ENCODE measurements around the gene SDK2. TPM values are rescaled to one million over a fixed set of nuclear protein-coding genes. Genes with fewer than 3 reads are reported as not detected.

Gene SDK2
- polyA plus RNA-seq, 1 experiment, result 0.04 TPM

DNA sequence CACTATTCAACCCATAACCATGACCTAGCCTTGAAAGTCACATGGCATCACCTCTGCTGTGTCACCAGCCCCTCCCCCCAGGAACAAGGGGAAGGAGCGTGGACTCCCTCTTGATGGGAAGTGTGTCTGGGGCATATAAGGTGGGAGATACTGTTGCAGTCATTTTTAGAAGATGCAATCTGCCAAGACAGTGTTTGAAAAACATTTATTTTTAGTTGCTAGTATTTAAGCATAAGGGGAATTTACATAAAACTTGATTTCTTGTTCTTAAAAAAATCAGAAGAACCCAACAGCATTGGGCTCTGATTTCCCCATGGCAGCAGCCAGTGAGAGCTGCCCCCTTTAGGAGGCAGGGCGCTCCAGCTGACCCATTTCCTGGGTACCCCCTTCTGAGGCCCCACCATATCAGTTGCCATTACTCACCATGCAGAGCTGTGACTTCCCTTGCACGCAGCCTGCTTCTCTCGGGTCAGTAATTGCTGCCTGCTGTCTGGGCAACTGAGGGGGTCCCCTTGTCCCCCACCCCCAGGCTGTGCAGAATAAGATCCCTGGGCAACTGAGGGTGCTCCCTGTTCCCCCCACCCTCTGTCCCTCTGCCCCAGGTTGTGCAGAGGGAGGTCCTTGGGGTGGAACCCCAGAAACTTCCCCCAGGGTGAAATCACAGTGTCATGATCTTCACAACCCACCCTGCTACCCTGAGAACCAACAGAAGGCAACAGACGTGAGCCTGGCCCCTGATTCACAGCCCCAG lies 320.7 kb downstream of the SDK2 start:
- DNase-seq (ENCODE audit: low read depth), result no peak
- ChIA-PET CTCF (interaction anchor here (2.5 kb wide), 1 partner anchor 12 kb away, joined by 9 read pairs; the partner anchor contains the start of gene CDC42EP4), POLR2A (no interaction called here)
- no peaks in the 10 kb centered on the region for H3K27me3 ChIP-seq (ENCODE audit: control insufficient read depth, insufficient read depth, low read length)
- no peak overlapping the region for H3K4me3 ChIP-seq (ENCODE audit: low read depth, low read length)
- H3K36me3 ChIP-seq (ENCODE audit: control insufficient read depth, insufficient read depth, low read length), result no peaks in the 10 kb centered on the region
- TF ChIP-seq, protein P1, sequence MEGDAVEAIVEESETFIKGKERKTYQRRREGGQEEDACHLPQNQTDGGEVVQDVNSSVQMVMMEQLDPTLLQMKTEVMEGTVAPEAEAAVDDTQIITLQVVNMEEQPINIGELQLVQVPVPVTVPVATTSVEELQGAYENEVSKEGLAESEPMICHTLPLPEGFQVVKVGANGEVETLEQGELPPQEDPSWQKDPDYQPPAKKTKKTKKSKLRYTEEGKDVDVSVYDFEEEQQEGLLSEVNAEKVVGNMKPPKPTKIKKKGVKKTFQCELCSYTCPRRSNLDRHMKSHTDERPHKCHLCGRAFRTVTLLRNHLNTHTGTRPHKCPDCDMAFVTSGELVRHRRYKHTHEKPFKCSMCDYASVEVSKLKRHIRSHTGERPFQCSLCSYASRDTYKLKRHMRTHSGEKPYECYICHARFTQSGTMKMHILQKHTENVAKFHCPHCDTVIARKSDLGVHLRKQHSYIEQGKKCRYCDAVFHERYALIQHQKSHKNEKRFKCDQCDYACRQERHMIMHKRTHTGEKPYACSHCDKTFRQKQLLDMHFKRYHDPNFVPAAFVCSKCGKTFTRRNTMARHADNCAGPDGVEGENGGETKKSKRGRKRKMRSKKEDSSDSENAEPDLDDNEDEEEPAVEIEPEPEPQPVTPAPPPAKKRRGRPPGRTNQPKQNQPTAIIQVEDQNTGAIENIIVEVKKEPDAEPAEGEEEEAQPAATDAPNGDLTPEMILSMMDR (IDR thresholded peaks at IDR 0.05; ENCODE audit: insufficient read depth, low read depth, low read length), result 0 out of 2 replicates have a peak, but pooled peaks have one; percentile 15

GRCh38 chr17:73320601-73321264 lies 323.5 kb downstream of the SDK2 start:
- ChIA-PET POLR2A (no interaction called here), CTCF (interaction anchor here (0.5 to 0.9 kb wide), 2 partner anchors 37 to 51 kb away, joined by 3 read pairs; no protein-coding TSS in a partner anchor)
- Histone ChIP-seq H3K36me3 (ENCODE audit: control insufficient read depth, insufficient read depth, low read length) (no peaks in the 10 kb centered on the region), H3K27me3 (ENCODE audit: control insufficient read depth, insufficient read depth, low read length) (no peaks in the 10 kb centered on the region), H3K4me3 (ENCODE audit: low read depth, low read length) (no peak overlapping the region)
- no peak for DNase-seq (ENCODE audit: low read depth)
- TF ChIP-seq, protein P1 (IDR thresholded peaks at IDR 0.05; ENCODE audit: insufficient read depth, low read depth, low read length), result no peak

DNA sequence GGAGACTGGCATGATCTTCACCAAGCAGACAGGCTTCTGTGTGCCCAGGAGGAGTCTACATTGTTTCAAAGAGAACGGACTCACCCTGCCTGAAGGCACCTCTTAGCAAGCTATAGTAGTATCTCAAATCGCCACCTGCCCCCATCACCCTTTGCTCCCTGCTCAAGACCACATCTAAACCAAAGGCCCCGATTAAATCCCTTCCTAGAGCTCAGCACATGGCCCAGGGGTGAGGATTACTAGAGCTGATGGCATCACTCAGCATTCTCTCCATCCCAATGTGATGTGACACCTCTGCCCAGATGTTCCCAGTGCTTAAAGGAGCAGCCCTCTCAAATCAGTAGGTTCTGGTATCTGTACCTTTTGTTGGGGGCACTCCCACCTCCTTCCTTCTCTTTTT lies 324.5 kb downstream of the SDK2 start:
- CTCF ChIA-PET, result interaction anchor here (0.6 to 0.8 kb wide), 2 partner anchors 10 to 297 kb away, joined by 3 to 4 read pairs; no protein-coding TSS in a partner anchor
- no peak overlapping the region for H3K4me3 ChIP-seq (ENCODE audit: low read depth, low read length)
- no peaks in the 10 kb centered on the region for H3K36me3 ChIP-seq (ENCODE audit: control insufficient read depth, insufficient read depth, low read length)
- TF ChIP-seq, protein P1 (IDR thresholded peaks at IDR 0.05; ENCODE audit: insufficient read depth, low read depth, low read length), result no peak
- POLR2A ChIA-PET, result no interaction called here
- no peak for DNase-seq (ENCODE audit: low read depth)
- H3K27me3 ChIP-seq (ENCODE audit: control insufficient read depth, insufficient read depth, low read length), result no peaks in the 10 kb centered on the region

GRCh38 chr17:73318836-73319235 lies 325.4 kb downstream of the SDK2 start:
- no peaks in the 10 kb centered on the region for H3K36me3 ChIP-seq (ENCODE audit: control insufficient read depth, insufficient read depth, low read length)
- DNase-seq (ENCODE audit: low read depth), result no peak
- CTCF ChIA-PET, result interaction anchor here (1.2 kb wide), 1 partner anchor 52 kb away, joined by 3 read pairs; no protein-coding TSS in a partner anchor
- POLR2A ChIA-PET, result no interaction called here
- TF ChIP-seq, protein P1 (IDR thresholded peaks at IDR 0.05; ENCODE audit: insufficient read depth, low read depth, low read length), result no peak
- H3K27me3 ChIP-seq (ENCODE audit: control insufficient read depth, insufficient read depth, low read length), result no peaks in the 10 kb centered on the region
- no peak overlapping the region for H3K4me3 ChIP-seq (ENCODE audit: low read depth, low read length)

GRCh38 chr17:73318427-73318813 lies 325.8 kb downstream of the SDK2 start:
- no peaks in the 10 kb centered on the region for H3K36me3 ChIP-seq (ENCODE audit: control insufficient read depth, insufficient read depth, low read length)
- no peaks in the 10 kb centered on the region for H3K27me3 ChIP-seq (ENCODE audit: control insufficient read depth, insufficient read depth, low read length)
- no peak for DNase-seq (ENCODE audit: low read depth)
- no peak overlapping the region for H3K4me3 ChIP-seq (ENCODE audit: low read depth, low read length)
- ChIA-PET POLR2A (no interaction called here), CTCF (interaction anchor here (1.2 to 1.4 kb wide), 2 partner anchors 51 to 52 kb away, joined by 3 to 5 read pairs; no protein-coding TSS in a partner anchor)
- TF ChIP-seq, protein P1 (IDR thresholded peaks at IDR 0.05; ENCODE audit: insufficient read depth, low read depth, low read length), result no peak
